ENCODE data around the gene PLA2G2F.

Gene PLA2G2F

GRCh38 chr1:20192871-20193411 is 53.8 kb downstream of the PLA2G2F start:
- no peaks in the 10 kb centered on the region for H3K36me3 ChIP-seq
- no peak overlapping the region for H3K4me3 ChIP-seq (ENCODE audit: low read depth, low read length)
- no peak for DNase-seq
- H3K27me3 ChIP-seq (ENCODE audit: insufficient read depth, low read depth, severe bottlenecking) = peaks cover 14% of the 10 kb centered on the region
- no peak for TF ChIP-seq CTCF (IDR thresholded peaks at IDR 0.05; ENCODE audit: low read depth, low read length)
- H3K9me3 ChIP-seq (ENCODE audit: severe bottlenecking) = no peaks in the 10 kb centered on the region
- H3K27ac ChIP-seq = no peak overlapping the region

- Histone ChIP-seq H3K27me3 (ENCODE audit: insufficient read depth, low read depth, severe bottlenecking) (peaks cover 5% of the 10 kb centered on the region), H3K9me3 (ENCODE audit: severe bottlenecking) (no peaks in the 10 kb centered on the region), H3K4me3 (ENCODE audit: low read depth, low read length) (no peak overlapping the region), H3K36me3 (no peaks in the 10 kb centered on the region), H3K27ac (no peak overlapping the region)
- DNase-seq = no peak
- TF ChIP-seq CTCF (IDR thresholded peaks at IDR 0.05; ENCODE audit: low read depth, low read length) = no peak
Observed at GRCh38 chr1:20194224-20194623, 55.1 kb downstream of the PLA2G2F start.

GRCh38 chr1:20194757-20195461 is 55.8 kb downstream of the PLA2G2F start:
- peak; percentile 85 for TF ChIP-seq CTCF (IDR thresholded peaks at IDR 0.05; ENCODE audit: low read depth, low read length)
- H3K27ac ChIP-seq = no peak overlapping the region
- DNase-seq = peak; percentile 64
- H3K36me3 ChIP-seq = no peaks in the 10 kb centered on the region
- H3K9me3 ChIP-seq (ENCODE audit: severe bottlenecking) = no peaks in the 10 kb centered on the region
- H3K4me3 ChIP-seq (ENCODE audit: low read depth, low read length) = no peak overlapping the region
- peaks cover 3% of the 10 kb centered on the region for H3K27me3 ChIP-seq (ENCODE audit: insufficient read depth, low read depth, severe bottlenecking)

- no peaks in the 10 kb centered on the region for H3K36me3 ChIP-seq
- no peak for DNase-seq
- H3K9me3 ChIP-seq (ENCODE audit: severe bottlenecking) = no peaks in the 10 kb centered on the region
- no peak overlapping the region for H3K4me3 ChIP-seq (ENCODE audit: low read depth, low read length)
- no peak overlapping the region for H3K27ac ChIP-seq
- H3K27me3 ChIP-seq (ENCODE audit: insufficient read depth, low read depth, severe bottlenecking) = peaks cover 3% of the 10 kb centered on the region
- no peak for TF ChIP-seq CTCF (IDR thresholded peaks at IDR 0.05; ENCODE audit: low read depth, low read length)
Observed at GRCh38 chr1:20195462-20195780, 56.3 kb downstream of the PLA2G2F start.

GRCh38 chr1:20197329-20197791 is 58.2 kb downstream of the PLA2G2F start:
- Histone ChIP-seq H3K27me3 (ENCODE audit: insufficient read depth, low read depth, severe bottlenecking) (peaks cover 15% of the 10 kb centered on the region), H3K36me3 (no peaks in the 10 kb centered on the region), H3K27ac (no peak overlapping the region), H3K4me3 (ENCODE audit: low read depth, low read length) (no peak overlapping the region), H3K9me3 (ENCODE audit: severe bottlenecking) (no peaks in the 10 kb centered on the region)
- DNase-seq = peak; percentile 37
- no peak for TF ChIP-seq CTCF (IDR thresholded peaks at IDR 0.05; ENCODE audit: low read depth, low read length)

GRCh38 chr1:20198296-20198695 is 59.2 kb downstream of the PLA2G2F start:
- no peak for DNase-seq
- Histone ChIP-seq H3K36me3 (no peaks in the 10 kb centered on the region), H3K27ac (no peak overlapping the region), H3K27me3 (ENCODE audit: insufficient read depth, low read depth, severe bottlenecking) (peaks cover 15% of the 10 kb centered on the region), H3K9me3 (ENCODE audit: severe bottlenecking) (no peaks in the 10 kb centered on the region), H3K4me3 (ENCODE audit: low read depth, low read length) (no peak overlapping the region)
- TF ChIP-seq CTCF (IDR thresholded peaks at IDR 0.05; ENCODE audit: low read depth, low read length) = no peak

Data from WERI-Rb-1 (cell line).